ENCODE results near the gene WSB2. TPM values are rescaled to one million over a fixed set of nuclear protein-coding genes. Genes with fewer than 3 reads are reported as not detected.

The WSB2 gene
- total and polyA plus RNA-seq, 4 donors, result 20.4 to 41.7 (median 28.3) TPM

- DNase-seq (ENCODE audit: low spot score), result no peak
- no peak overlapping the region for H3K27ac ChIP-seq (ENCODE audit: low read depth in 1 of 2, low read length in 2 of 2)
- H3K27me3 ChIP-seq (ENCODE audit: control insufficient read depth in 4 of 4, insufficient read depth in 4 of 4, low read length in 3 of 4), result no peaks in the 10 kb centered on the region
- peaks cover 0 to 1% (median 0%) of the 10 kb centered on the region in 4 donors for H3K36me3 ChIP-seq (ENCODE audit: control insufficient read depth in 4 of 4, insufficient read depth in 3 of 4, low read depth in 1 of 4, low read length in 3 of 4)
- H3K4me3 ChIP-seq (ENCODE audit: low read depth in 1 of 3, low read length in 3 of 3), result no peak overlapping the region
- H3K4me1 ChIP-seq (ENCODE audit: control insufficient read depth in 4 of 4, insufficient read depth in 4 of 4, low read length in 3 of 4), result peaks cover 0 to 15% (median 5%) of the 10 kb centered on the region in 4 donors
- no peak for TF ChIP-seq HNF4G (IDR thresholded peaks at IDR 0.05)
- TF ChIP-seq ZBTB33 (IDR thresholded peaks at IDR 0.05), result no peak
- TF ChIP-seq SP1 (IDR thresholded peaks at IDR 0.05), result no peak
- no peak for TF ChIP-seq EGR1 (IDR thresholded peaks at IDR 0.05; ENCODE audit: low read depth in 2 of 2)
- TF ChIP-seq ATF3 (IDR thresholded peaks at IDR 0.05), result no peak
- TF ChIP-seq RAD21 (IDR thresholded peaks at IDR 0.05), result no peak
- no peak for TF ChIP-seq FOXA2 (IDR thresholded peaks at IDR 0.05)
- no peak for TF ChIP-seq TAF1 (conservative IDR thresholded peaks at IDR 0.05)
- TF ChIP-seq YY1 (IDR thresholded peaks at IDR 0.05), result no peak
- TF ChIP-seq JUND (IDR thresholded peaks at IDR 0.05), result no peak
- no peak for TF ChIP-seq NR2F2 (IDR thresholded peaks at IDR 0.05)
- TF ChIP-seq HNF4A (conservative IDR thresholded peaks at IDR 0.05), result no peak
- no peak for TF ChIP-seq CTCF (IDR thresholded peaks at IDR 0.05; ENCODE audit: low read depth, low read length, missing input control)
- no peaks in the 10 kb centered on the region for H3K9me3 ChIP-seq (ENCODE audit: control insufficient read depth in 4 of 4, low read length in 3 of 4)
- no peak overlapping the region for H3K9ac ChIP-seq (ENCODE audit: low read depth in 1 of 2, low read length in 2 of 2)
- WGBS, result 93% methylated on average over 4 of the region's 4 CpGs
Measured at GRCh38 chr12:118107011-118107410, 46.0 kb upstream of the WSB2 start.

- Histone ChIP-seq H3K36me3 (ENCODE audit: control insufficient read depth in 4 of 4, insufficient read depth in 3 of 4, low read depth in 1 of 4, low read length in 3 of 4) (peaks cover 0 to 1% (median 0%) of the 10 kb centered on the region in 4 donors), H3K4me3 (ENCODE audit: low read depth in 1 of 3, low read length in 3 of 3) (peak within 1 kb of the TSS; percentile 51 to 83 (median 79)), H3K4me1 (ENCODE audit: control insufficient read depth in 4 of 4, insufficient read depth in 4 of 4, low read length in 3 of 4) (peaks cover 0 to 15% (median 5%) of the 10 kb centered on the region in 4 donors), H3K9me3 (ENCODE audit: control insufficient read depth in 4 of 4, low read length in 3 of 4) (no peaks in the 10 kb centered on the region), H3K27ac (ENCODE audit: low read depth in 1 of 2, low read length in 2 of 2) (peak within 1 kb of the TSS; percentile 54 to 69), H3K9ac (ENCODE audit: low read depth in 1 of 2, low read length in 2 of 2) (peak within 1 kb of the TSS in 1 of 2 donors; percentile 74), H3K27me3 (ENCODE audit: control insufficient read depth in 4 of 4, insufficient read depth in 4 of 4, low read length in 3 of 4) (no peaks in the 10 kb centered on the region)
- TF ChIP-seq MAX (IDR thresholded peaks at IDR 0.05) (no peak), RAD21 (IDR thresholded peaks at IDR 0.05) (peak in 1 of 2 donors; percentile 31), HNF4A (conservative IDR thresholded peaks at IDR 0.05) (no peak), YY1 (IDR thresholded peaks at IDR 0.05) (peak; percentile 51), ZBTB33 (IDR thresholded peaks at IDR 0.05) (no peak), REST (IDR thresholded peaks at IDR 0.05) (peak; percentile 84), SP1 (IDR thresholded peaks at IDR 0.05) (peak; percentile 21)
- DNase-seq (ENCODE audit: low spot score), result peak; percentile 58
- WGBS, result under 1% methylated on average over 75 of the region's 75 CpGs
Measured at GRCh38 chr12:118103601-118104382, 42.8 kb upstream of the WSB2 start, which contains the start of gene VSIG10. Gene VSIG10, minus strand, starts transcription at chr12:118104011. Its CDS starts 340 bp downstream, at chr12:118103671.

Measured in liver (tissue), 9 donors.